OCI-M2 (cell line): ENCODE measurements around the gene EFNA3.

Experiments used
- DNase-seq: peaks from one replicate; lab custom pipeline; 2025; ENCODE audit not compliant: unreplicated experiment; lab: John Stamatoyannopoulos, UW

EFNA3 gene

DNA sequence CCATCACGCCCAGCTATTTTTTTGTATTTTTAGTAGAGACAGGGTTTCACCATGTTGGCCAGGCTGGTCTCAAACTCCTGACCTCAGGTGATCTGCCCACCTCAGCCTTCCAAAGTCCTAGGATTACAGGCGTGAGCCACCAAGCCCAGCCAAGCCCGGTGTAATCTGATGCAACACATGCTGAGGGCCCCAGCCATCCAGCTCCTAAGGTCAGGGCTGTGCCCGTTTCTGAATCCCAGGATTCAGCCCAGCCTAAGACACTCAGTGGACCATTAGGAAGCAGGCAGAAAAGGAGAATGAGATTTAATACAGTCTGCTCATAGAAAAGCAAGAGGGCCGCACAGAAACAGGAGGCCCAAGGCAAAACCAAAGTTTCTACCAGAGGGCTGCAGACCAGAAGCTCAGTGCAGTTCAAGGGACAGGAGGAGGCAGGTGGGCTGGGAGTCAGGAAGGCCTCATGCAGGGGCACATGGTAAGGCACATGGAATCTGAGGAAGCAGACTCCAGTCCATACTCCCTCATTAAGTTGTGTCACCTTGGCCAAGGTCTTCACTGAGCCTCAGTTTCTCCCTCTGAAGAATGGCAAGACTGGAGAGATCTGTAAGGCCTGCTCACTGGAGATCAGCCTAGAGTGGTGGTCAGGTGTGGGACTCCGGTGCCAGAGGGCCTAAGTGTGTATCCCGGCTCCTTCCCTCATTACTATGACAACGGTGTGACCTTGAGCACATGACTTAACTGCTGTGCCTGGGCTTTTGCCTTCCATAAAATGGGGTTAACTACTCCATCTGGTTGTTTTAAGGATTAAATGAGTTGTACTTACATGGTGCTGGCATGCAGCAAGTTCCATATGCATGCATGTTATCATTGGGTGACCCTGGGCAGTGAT, 29.9 kb upstream of the EFNA3 start:
- no peak for DNase-seq

DNA sequence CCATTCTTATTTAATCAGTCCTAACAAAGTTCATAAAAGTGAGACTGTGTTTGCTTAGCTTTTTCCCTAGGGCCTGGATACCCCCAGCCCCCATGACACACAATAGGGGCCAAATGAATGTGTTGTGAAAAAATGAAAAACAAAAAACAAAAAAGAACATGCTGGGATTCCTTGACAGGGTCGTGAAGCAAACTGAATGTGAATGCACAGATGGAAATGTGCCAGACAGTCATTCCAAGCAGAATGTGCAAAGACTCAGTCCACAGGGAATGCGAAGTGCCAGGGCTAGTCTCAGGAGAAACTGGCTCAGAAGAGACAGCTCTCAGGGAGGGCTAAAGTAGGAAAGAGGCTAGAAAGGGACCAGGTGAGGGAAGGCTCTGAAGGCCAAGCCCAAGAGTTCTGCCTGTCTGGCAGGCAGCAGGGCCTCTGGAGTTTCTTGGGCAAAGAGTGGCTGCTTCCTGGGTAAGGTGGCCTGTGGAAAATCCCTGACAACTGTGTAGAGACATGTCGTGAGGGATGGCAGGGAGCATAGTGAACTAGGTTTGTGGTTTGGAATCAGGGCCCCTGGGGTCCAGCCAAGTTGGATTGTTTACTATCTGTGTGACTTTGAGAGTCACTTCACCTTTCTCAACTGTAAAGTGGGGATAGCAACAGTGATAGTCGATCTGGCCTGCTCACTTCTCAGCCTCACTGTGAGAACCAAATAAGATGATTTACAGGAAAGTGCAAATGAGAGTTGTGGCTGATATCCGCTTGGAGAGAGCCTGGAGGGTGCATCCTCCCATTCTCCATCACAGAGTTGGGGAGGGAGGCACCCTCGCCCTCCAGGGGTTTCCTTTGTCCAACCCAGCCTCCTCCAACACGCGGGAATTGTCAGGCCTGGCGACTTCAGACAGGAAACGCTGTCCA, 28.7 kb upstream of the EFNA3 start:
- no peak for DNase-seq

DNA sequence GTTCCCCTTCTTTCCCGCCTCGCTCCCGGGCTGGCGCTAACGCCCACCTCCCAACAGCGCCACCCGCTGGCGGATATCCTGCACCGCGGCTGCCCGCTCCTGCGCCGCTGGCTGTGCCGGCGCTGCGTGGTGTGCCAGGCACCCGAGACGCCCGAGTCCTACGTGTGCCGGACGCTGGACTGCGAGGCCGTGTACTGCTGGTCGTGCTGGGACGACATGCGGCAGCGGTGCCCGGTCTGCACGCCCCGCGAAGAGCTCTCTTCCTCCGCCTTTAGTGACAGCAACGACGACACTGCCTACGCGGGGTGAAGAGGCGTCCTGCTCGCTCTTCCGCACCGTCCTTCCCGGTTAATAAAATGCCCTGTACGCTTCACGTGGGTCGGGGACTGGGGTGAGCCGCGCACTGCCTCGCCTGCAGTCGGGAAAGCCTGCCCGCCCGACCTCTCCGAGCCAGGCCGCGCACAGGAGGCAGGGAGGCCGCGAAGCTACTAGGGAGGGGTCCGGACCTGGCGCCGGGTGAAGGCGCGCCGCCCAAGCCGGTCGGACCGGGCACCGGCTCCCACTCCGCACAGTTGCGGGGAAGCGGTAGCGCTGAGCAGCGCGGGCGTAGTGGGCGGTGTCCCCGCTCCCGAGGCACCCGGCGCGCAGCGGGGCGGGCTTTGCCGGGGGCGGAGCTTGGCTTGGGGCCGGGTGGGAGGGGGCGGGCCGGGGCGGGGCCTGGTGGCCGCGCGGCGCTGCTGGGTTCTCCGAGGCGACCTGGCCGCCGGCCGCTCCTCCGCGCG, 27.9 kb upstream of the EFNA3 start, which contains the start of gene ADAM15:
Gene ADAM15, plus strand, starts transcription at position 757 of the 782 bp plus-strand sequence. CDS start 71 bp downstream, outside the sequence.
- DNase-seq: no peak

DNA sequence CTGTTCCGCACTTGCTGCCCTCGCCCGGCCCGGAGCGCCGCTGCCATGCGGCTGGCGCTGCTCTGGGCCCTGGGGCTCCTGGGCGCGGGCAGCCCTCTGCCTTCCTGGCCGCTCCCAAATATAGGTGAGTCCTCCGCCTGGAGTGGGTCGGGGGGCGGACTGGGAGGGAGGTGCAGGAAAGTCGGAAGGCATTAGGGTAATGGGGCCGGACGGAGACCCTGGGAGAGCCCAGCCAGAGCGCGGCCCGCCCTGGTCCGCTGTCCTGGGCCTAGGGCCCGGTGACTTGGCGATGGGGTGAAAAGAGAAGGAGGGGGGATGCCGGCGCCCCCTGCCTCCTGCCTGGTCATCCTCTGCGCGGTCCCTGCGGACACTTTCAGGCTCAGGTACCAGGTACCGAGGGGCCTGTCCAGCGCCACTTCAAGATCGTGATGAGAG, 27.3 kb upstream of the EFNA3 start:
- no peak for DNase-seq

DNA sequence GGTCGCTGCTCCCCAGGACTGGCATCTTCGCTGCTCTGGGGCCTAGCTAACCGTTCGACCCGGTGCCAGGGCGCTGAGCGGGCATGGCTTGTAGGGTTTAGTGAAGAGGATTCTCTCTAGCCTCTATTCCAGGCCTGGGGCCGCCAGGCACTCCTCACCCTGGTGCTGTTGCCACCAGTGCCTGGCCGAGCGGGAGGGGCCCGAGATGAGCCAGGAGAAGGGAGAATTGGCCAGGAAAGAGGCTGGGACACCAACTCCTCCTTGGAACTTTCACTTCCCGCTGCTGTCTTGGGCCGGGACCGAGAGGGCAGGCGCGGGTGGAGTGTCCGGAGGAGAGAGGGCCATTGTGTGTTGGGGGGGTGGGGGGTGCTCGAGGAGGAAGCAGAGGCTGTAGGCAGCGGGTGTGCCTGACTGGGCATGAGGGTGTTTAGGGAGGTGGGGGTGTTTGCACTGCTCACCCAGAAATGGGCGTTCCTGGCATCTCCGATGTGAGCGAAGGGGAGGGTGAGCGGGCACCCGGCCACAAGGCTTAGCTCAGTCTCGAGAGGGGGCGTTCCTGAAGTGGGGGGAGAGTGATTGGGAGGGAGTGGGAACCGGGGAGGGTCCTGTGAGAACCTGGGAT, 26.7 kb upstream of the EFNA3 start:
- DNase-seq: no peak

DNA sequence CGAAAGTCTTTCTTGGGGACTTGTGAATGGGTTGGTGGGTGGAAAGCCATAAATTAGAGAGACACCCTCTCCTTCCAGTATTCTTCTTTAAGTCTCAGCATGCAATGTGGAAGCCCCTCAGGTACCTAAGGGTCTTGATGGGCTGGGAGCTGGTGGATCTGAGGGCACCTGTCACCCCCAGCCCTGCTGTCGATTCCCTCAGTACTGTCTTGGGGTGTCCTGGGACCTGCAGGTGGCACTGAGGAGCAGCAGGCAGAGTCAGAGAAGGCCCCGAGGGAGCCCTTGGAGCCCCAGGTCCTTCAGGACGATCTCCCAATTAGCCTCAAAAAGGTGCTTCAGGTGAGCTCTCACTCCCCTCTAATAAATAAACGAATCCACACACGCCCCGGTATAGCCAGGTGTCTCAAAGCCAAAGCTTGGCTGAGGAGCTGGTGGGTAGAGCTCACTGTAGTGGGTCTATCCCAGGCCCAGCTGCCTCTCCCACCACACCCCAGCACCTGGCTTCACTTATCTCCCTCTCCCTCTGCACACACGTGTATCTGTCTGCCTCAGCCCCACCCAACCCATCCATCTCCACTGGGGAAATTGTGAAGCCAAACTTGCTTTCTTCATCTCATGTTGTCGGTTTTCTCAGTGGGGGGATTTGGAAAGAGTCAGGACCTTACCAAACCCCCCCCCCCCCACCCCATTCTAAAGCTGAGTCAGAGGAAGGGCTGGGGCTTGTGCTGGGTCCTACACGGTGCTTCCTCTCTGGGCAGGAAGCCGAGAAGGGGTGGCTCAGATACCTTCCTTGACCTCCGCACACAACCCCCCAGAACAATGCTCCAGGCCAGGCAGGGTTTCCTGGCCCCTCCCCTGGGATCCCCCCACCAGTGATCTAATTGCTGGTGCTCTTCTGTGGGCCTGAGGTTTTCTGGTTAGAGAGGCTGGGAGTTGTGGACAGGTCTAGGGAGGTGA, 25.9 kb upstream of the EFNA3 start:
- DNase-seq: no peak

DNA sequence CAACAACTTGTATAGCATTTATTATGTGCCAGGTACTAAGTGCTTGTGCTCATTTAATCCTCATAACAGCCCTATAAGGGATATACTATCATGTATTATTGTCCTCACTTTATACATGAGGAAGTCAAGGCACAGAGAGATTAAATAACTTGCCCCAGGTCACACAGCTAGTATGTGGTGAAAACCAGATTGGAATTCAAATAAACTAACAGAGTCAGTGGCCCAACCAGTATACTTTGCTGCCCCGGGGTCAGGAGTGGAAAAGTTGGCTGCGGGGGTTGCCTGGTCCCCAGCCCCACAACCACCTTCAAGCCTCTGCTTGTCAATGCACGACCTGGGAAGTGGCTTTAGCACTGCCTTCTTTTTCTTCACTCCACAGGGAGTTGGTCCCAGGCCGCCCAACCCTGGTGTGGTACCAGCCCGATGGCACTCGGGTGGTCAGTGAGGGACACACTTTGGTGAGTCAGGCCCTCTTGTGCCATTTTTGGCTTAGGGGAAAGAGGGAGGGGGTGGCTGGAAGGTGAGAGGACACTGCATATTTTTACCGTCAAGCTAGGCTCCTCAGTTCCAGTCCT, 25.0 kb upstream of the EFNA3 start:
- DNase-seq: no peak

- DNase-seq: no peak
Observed at GRCh38 chr1:155057104-155057503, 21.5 kb upstream of the EFNA3 start.

DNA sequence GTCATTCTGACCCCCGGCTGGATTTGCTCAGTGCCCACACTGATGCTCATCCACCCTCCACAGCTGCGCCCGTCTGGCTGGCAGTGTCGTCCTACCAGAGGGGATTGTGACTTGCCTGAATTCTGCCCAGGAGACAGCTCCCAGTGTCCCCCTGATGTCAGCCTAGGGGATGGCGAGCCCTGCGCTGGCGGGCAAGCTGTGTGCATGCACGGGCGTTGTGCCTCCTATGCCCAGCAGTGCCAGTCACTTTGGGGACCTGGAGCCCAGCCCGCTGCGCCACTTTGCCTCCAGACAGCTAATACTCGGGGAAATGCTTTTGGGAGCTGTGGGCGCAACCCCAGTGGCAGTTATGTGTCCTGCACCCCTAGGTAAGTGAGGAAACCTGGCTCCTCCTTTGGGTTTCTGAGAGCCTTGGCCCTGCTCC, 20.8 kb upstream of the EFNA3 start:
- DNase-seq: no peak

- DNase-seq: no peak
Observed at GRCh38 chr1:155060736-155061135, 17.9 kb upstream of the EFNA3 start.

- peak; percentile 40 for DNase-seq
Observed at GRCh38 chr1:155061381-155062150, 17.1 kb upstream of the EFNA3 start.

- DNase-seq: no peak
Observed at GRCh38 chr1:155062151-155062686, 16.4 kb upstream of the EFNA3 start.

GRCh38 chr1:155062702-155063411, 15.8 kb upstream of the EFNA3 start:
- DNase-seq: no peak

DNA sequence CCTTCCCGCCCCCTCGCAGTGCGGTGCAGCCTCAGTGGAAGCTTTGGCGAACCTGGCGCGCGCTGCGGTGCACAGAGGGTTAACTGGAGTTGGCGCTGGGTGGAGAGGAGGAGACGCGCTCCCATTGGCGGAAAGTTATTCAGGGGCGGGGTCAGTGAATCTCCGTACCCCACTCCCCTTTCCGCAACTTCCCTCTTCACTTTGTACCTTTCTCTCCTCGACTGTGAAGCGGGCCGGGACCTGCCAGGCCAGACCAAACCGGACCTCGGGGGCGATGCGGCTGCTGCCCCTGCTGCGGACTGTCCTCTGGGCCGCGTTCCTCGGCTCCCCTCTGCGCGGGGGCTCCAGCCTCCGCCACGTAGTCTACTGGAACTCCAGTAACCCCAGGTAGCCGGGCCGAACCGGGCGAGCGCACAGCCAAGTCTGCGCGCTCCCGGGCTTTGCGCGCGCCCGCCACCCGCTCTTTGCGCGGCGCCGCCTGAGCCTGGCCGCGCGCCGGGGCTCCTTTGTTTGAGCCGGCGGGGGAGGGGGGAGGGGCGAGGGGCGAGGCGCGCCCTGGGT, 15.0 kb upstream of the EFNA3 start, which contains the start of gene EFNA4:
Gene EFNA4, plus strand, starts transcription at position 191 of the 561 bp plus-strand sequence. Its CDS starts 84 bp downstream, at position 275.
- DNase-seq: peak; percentile 41

- DNase-seq: no peak
Observed at GRCh38 chr1:155064111-155064831, 14.4 kb upstream of the EFNA3 start.

DNA sequence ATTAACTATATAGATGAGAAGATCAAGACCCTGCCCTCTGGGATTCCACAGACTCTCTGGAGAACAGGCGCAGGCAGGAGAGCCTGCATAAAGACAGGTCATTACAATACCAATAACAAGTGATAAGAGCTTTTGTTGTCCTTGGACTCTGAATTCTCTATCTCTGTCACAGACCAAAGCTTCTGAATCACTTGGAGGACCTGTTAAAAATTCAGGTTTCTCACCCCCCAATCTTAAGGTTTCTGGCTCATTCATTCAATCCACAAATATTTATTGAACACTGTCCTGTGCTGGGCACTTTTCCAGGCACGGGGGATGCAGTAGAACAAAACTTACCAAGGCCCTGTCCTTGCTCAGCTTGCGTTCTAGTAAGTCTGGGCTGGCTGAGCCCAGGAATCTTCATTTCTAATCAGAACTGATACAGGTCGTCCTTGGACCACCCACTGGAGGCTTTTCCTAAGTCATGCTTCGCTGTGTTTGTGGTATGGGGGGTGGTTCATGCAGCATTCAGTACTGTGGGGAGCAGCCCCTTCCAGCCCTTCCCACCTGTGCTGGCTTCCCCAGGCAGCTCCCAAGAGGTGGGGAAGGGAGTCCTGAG, 13.7 kb upstream of the EFNA3 start:
- DNase-seq: no peak
